ENCODE data around the gene MPP7.

Gene MPP7

GRCh38 chr10:28302638-28303488 lies at the start of gene MPP7:
Gene MPP7, minus strand, starts transcription at chr10:28303064. Its CDS starts 64,460 bp downstream, at chr10:28238604.
- peak within 1 kb of the TSS; percentile 94 for H2AFZ ChIP-seq (ENCODE audit: low read length)
- no peaks in the 10 kb centered on the region for H3K36me3 ChIP-seq (ENCODE audit: insufficient read depth, low read length)
- TF ChIP-seq EZH2phosphoT487 (IDR thresholded peaks at IDR 0.05; ENCODE audit: borderline replicate concordance), result no peak
- TF ChIP-seq, protein P1, sequence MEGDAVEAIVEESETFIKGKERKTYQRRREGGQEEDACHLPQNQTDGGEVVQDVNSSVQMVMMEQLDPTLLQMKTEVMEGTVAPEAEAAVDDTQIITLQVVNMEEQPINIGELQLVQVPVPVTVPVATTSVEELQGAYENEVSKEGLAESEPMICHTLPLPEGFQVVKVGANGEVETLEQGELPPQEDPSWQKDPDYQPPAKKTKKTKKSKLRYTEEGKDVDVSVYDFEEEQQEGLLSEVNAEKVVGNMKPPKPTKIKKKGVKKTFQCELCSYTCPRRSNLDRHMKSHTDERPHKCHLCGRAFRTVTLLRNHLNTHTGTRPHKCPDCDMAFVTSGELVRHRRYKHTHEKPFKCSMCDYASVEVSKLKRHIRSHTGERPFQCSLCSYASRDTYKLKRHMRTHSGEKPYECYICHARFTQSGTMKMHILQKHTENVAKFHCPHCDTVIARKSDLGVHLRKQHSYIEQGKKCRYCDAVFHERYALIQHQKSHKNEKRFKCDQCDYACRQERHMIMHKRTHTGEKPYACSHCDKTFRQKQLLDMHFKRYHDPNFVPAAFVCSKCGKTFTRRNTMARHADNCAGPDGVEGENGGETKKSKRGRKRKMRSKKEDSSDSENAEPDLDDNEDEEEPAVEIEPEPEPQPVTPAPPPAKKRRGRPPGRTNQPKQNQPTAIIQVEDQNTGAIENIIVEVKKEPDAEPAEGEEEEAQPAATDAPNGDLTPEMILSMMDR (conservative IDR thresholded peaks at IDR 0.05; ENCODE audit: low read length), result peak; percentile 35
- H4K20me1 ChIP-seq (ENCODE audit: insufficient read depth, low read length, poor library complexity, severe bottlenecking), result no peaks in the 10 kb centered on the region
- no peaks in the 10 kb centered on the region for H3K9me3 ChIP-seq (ENCODE audit: insufficient read depth, low read depth, low read length)
- H3K4me1 ChIP-seq (ENCODE audit: insufficient read depth, low read length, poor library complexity, severe bottlenecking), result peaks cover 6% of the 10 kb centered on the region
- peak within 1 kb of the TSS; percentile 59 for H3K9ac ChIP-seq (ENCODE audit: low read depth, low read length, poor library complexity, severe bottlenecking)
- peak within 1 kb of the TSS; percentile 74 for H3K4me2 ChIP-seq (ENCODE audit: low read depth, low read length, poor library complexity, severe bottlenecking)
- H3K79me2 ChIP-seq (ENCODE audit: insufficient read depth, low read length), result no peaks in the 10 kb centered on the region
- H3F3A ChIP-seq (ENCODE audit: low read depth), result no peaks in the 10 kb centered on the region
- H3K4me3 ChIP-seq (ENCODE audit: low read length, poor library complexity, severe bottlenecking), result peak within 1 kb of the TSS; percentile 79
- H3K9me2 ChIP-seq (replicated peaks; ENCODE audit: low read depth, low read length), result no peaks in the 10 kb centered on the region
- no peaks in the 10 kb centered on the region for H3K27me3 ChIP-seq (ENCODE audit: insufficient read depth, low read length, poor library complexity, severe bottlenecking)

DNA sequence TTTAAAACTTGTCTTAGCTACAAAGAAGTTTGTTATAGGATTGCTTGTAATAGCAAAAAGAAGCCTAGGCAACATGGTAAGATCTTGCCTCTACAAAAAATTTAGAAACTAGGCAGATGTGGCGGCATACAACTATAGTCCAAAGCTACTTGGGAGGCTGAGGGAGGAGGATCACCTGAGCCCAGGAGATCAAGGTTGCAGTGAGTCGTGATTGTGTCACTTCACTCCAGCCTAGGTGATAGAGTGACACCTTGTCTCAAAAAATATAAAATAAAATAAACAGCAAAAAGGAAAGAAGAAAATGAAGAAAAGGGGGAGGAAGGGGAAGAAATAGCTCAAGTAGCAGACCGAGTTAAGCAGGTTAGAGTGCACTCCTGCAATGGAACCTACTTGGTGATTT lies 47.0 kb upstream of the MPP7 start:
- H3K27me3 ChIP-seq (ENCODE audit: insufficient read depth, low read length, poor library complexity, severe bottlenecking), result no peaks in the 10 kb centered on the region
- no peaks in the 10 kb centered on the region for H3K36me3 ChIP-seq (ENCODE audit: insufficient read depth, low read length)
- H3F3A ChIP-seq (ENCODE audit: low read depth), result no peaks in the 10 kb centered on the region
- no peaks in the 10 kb centered on the region for H4K20me1 ChIP-seq (ENCODE audit: insufficient read depth, low read length, poor library complexity, severe bottlenecking)
- TF ChIP-seq, protein P1 (conservative IDR thresholded peaks at IDR 0.05; ENCODE audit: low read length), result no peak
- no peak for TF ChIP-seq EZH2phosphoT487 (IDR thresholded peaks at IDR 0.05; ENCODE audit: borderline replicate concordance)
- no peak overlapping the region for H3K4me3 ChIP-seq (ENCODE audit: low read length, poor library complexity, severe bottlenecking)
- H3K9ac ChIP-seq (ENCODE audit: low read depth, low read length, poor library complexity, severe bottlenecking), result no peak overlapping the region
- H3K4me1 ChIP-seq (ENCODE audit: insufficient read depth, low read length, poor library complexity, severe bottlenecking), result no peaks in the 10 kb centered on the region
- no peak overlapping the region for H3K4me2 ChIP-seq (ENCODE audit: low read depth, low read length, poor library complexity, severe bottlenecking)
- H3K79me2 ChIP-seq (ENCODE audit: insufficient read depth, low read length), result no peaks in the 10 kb centered on the region
- 0 out of 2 replicates have a peak, but pooled peaks cover 9% of the 10 kb centered on the region for H3K9me3 ChIP-seq (ENCODE audit: insufficient read depth, low read depth, low read length)
- no peak overlapping the region for H2AFZ ChIP-seq (ENCODE audit: low read length)
- no peaks in the 10 kb centered on the region for H3K9me2 ChIP-seq (replicated peaks; ENCODE audit: low read depth, low read length)

GRCh38 chr10:28343987-28344895 lies 41.4 kb upstream of the MPP7 start:
- Histone ChIP-seq H3K9ac (ENCODE audit: low read depth, low read length, poor library complexity, severe bottlenecking) (no peak overlapping the region), H2AFZ (ENCODE audit: low read length) (no peak overlapping the region), H3K4me3 (ENCODE audit: low read length, poor library complexity, severe bottlenecking) (no peak overlapping the region), H3K79me2 (ENCODE audit: insufficient read depth, low read length) (no peaks in the 10 kb centered on the region), H3K4me1 (ENCODE audit: insufficient read depth, low read length, poor library complexity, severe bottlenecking) (peaks cover 5% of the 10 kb centered on the region), H3K4me2 (ENCODE audit: low read depth, low read length, poor library complexity, severe bottlenecking) (no peak overlapping the region), H3K27me3 (ENCODE audit: insufficient read depth, low read length, poor library complexity, severe bottlenecking) (no peaks in the 10 kb centered on the region), H4K20me1 (ENCODE audit: insufficient read depth, low read length, poor library complexity, severe bottlenecking) (no peaks in the 10 kb centered on the region), H3K36me3 (ENCODE audit: insufficient read depth, low read length) (no peaks in the 10 kb centered on the region), H3K9me2 (replicated peaks; ENCODE audit: low read depth, low read length) (no peaks in the 10 kb centered on the region), H3K9me3 (ENCODE audit: insufficient read depth, low read depth, low read length) (0 out of 2 replicates have a peak, but pooled peaks cover 9% of the 10 kb centered on the region), H3F3A (ENCODE audit: low read depth) (no peaks in the 10 kb centered on the region)
- TF ChIP-seq, protein P1 (conservative IDR thresholded peaks at IDR 0.05; ENCODE audit: low read length), result no peak
- no peak for TF ChIP-seq EZH2phosphoT487 (IDR thresholded peaks at IDR 0.05; ENCODE audit: borderline replicate concordance)
